Glutamatergic neuron (in vitro differentiated cells): ENCODE measurements around the gene MSI2. TPM values are rescaled to one million over a fixed set of nuclear protein-coding genes. Genes with fewer than 3 reads are reported as not detected.

ENCODE experiments used
- DNase-seq: peaks from one replicate; pipeline ENCODE4 v3.0.0; 2022
- H3K27ac Mint-ChIP-seq: one replicate; pipeline ENCODE4 v1.8.0; 2020; ENCODE audit warnings: mild to moderate bottlenecking, mixed read lengths, inconsistent platforms; ENCODE audit not compliant: unreplicated experiment
- H3K27me3 Mint-ChIP-seq: one replicate; pipeline ENCODE4 v1.8.0; 2020; ENCODE audit warnings: mild to moderate bottlenecking, moderate library complexity, mixed read lengths, inconsistent platforms; ENCODE audit not compliant: unreplicated experiment
- H3K36me3 Mint-ChIP-seq: one replicate; pipeline ENCODE4 v1.8.0; 2020; ENCODE audit warnings: mild to moderate bottlenecking, mixed read lengths, inconsistent platforms; ENCODE audit not compliant: unreplicated experiment
- H3K4me1 Mint-ChIP-seq: one replicate; pipeline ENCODE4 v1.8.0; 2020; ENCODE audit warnings: mild to moderate bottlenecking, low read depth, mixed read lengths, inconsistent platforms; ENCODE audit not compliant: unreplicated experiment
- H3K4me3 Mint-ChIP-seq: one replicate; pipeline ENCODE4 v1.8.0; 2020; ENCODE audit warnings: mild to moderate bottlenecking, mixed read lengths, inconsistent platforms; ENCODE audit not compliant: unreplicated experiment
- H3K9me3 Mint-ChIP-seq: one replicate; pipeline ENCODE4 v1.8.0; 2020; ENCODE audit warnings: mild to moderate bottlenecking, moderate library complexity, mixed read lengths, inconsistent platforms; ENCODE audit not compliant: unreplicated experiment
- CTCF ChIP-seq: fragments of 200-600 bp; sonication (generic); IDR thresholded peaks from one replicate; pipeline ENCODE4 v1.5.0; 2021; ENCODE audit not compliant: partially characterized antibody, unreplicated experiment
- total RNA-seq: library from RNA; stranded (reverse); fragmentation: NEBNext Ultra II Directional; extraction: Animal tissue kit (Norgen Biotek cat#: 25700); gene quantifications from one replicate; pipeline ENCODE4 v1.2.1, GENCODE V29; 2021; ENCODE audit not compliant: unreplicated experiment

Gene MSI2
- total RNA-seq, 1 donor from 2014 or later, result 141 TPM

- no peak for TF ChIP-seq CTCF
- no peaks in the 10 kb centered on the region for H3K27me3 Mint-ChIP-seq
- H3K4me1 Mint-ChIP-seq, result peaks cover 28% of the 10 kb centered on the region
- no peak for DNase-seq
- H3K36me3 Mint-ChIP-seq, result peaks cover 17% of the 10 kb centered on the region
- no peak overlapping the region for H3K27ac Mint-ChIP-seq
- peaks cover 5% of the 10 kb centered on the region for H3K9me3 Mint-ChIP-seq
- no peak overlapping the region for H3K4me3 Mint-ChIP-seq
These were observed 48.9 kb downstream of the MSI2 start for GRCh38 chr17:57305144-57305728.

- Mint-ChIP-seq H3K36me3 (peaks cover 10% of the 10 kb centered on the region), H3K4me1 (peaks cover 31% of the 10 kb centered on the region), H3K4me3 (no peak overlapping the region), H3K27me3 (no peaks in the 10 kb centered on the region), H3K27ac (no peak overlapping the region), H3K9me3 (peaks cover 4% of the 10 kb centered on the region)
- DNase-seq, result no peak
- no peak for TF ChIP-seq CTCF
These were observed 49.7 kb downstream of the MSI2 start for GRCh38 chr17:57305908-57306504.

- DNase-seq, result no peak
- Mint-ChIP-seq H3K4me1 (peaks cover 32% of the 10 kb centered on the region), H3K27me3 (no peaks in the 10 kb centered on the region), H3K9me3 (no peaks in the 10 kb centered on the region), H3K4me3 (peak overlapping the region; percentile 41), H3K36me3 (peaks cover 2% of the 10 kb centered on the region), H3K27ac (no peak overlapping the region)
- TF ChIP-seq CTCF, result no peak
These were observed 52.3 kb downstream of the MSI2 start for GRCh38 chr17:57308543-57309186.

DNA sequence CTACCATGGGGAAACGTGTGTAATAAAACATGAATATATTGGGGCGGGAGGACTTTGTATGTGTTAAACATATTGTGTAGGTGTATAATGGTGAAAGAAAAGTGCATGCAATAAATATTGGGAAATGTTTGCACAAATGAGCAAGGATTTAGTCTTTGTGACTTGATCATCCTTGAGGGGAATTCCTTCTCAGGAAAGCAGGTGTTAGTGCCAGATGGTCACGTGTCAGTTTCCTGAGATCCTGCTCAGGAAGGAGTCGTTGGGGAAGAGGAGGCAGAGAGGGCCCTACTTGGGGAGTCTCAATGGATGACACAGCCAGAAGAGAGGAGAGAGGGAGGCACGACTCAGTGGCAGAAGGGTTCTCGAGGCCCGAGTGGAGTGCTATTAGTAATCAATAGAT is 53.2 kb downstream of the MSI2 start:
- Mint-ChIP-seq H3K27me3 (peaks cover 2% of the 10 kb centered on the region), H3K4me1 (peaks cover 39% of the 10 kb centered on the region), H3K9me3 (peaks cover 3% of the 10 kb centered on the region), H3K4me3 (no peak overlapping the region), H3K36me3 (no peaks in the 10 kb centered on the region), H3K27ac (peak overlapping the region; percentile 23)
- no peak for DNase-seq
- TF ChIP-seq CTCF, result no peak
